ENCODE data around the gene C3orf20.

Gene C3orf20

GRCh38 chr3:14674841-14675240 is at the start of gene C3orf20:
C3orf20 (plus strand) TSS chr3:14675141; CDS start chr3:14682714, 7,573 bp downstream.
- no peak within 1 kb of the TSS for H3K4me3 ChIP-seq (ENCODE audit: low read depth, low read length)

- H3K4me3 ChIP-seq (ENCODE audit: low read depth, low read length) = no peak overlapping the region
Measured at GRCh38 chr3:14625443-14625842, 49.5 kb upstream of the C3orf20 start.

GRCh38 chr3:14627815-14628214 is 47.1 kb upstream of the C3orf20 start:
- no peak overlapping the region for H3K4me3 ChIP-seq (ENCODE audit: low read depth, low read length)

GRCh38 chr3:14628406-14628805 is 46.5 kb upstream of the C3orf20 start:
- H3K4me3 ChIP-seq (ENCODE audit: low read depth, low read length) = no peak overlapping the region

- no peak overlapping the region for H3K4me3 ChIP-seq (ENCODE audit: low read depth, low read length)
Measured at GRCh38 chr3:14630404-14631100, 44.4 kb upstream of the C3orf20 start.

- H3K4me3 ChIP-seq (ENCODE audit: low read depth, low read length) = no peak overlapping the region
Measured at GRCh38 chr3:14631101-14631497, 43.8 kb upstream of the C3orf20 start.

- H3K4me3 ChIP-seq (ENCODE audit: low read depth, low read length) = no peak overlapping the region
Measured at GRCh38 chr3:14631687-14632441, 43.1 kb upstream of the C3orf20 start.

- H3K4me3 ChIP-seq (ENCODE audit: low read depth, low read length) = no peak overlapping the region
Measured at GRCh38 chr3:14632442-14632930, 42.5 kb upstream of the C3orf20 start.

- H3K4me3 ChIP-seq (ENCODE audit: low read depth, low read length) = no peak overlapping the region
Measured at GRCh38 chr3:14633417-14633816, 41.5 kb upstream of the C3orf20 start.

GRCh38 chr3:14633819-14634424 is 41.0 kb upstream of the C3orf20 start:
- H3K4me3 ChIP-seq (ENCODE audit: low read depth, low read length) = no peak overlapping the region

GRCh38 chr3:14634763-14635400 is 40.1 kb upstream of the C3orf20 start:
- no peak overlapping the region for H3K4me3 ChIP-seq (ENCODE audit: low read depth, low read length)

GRCh38 chr3:14636496-14637087 is 38.3 kb upstream of the C3orf20 start:
- no peak overlapping the region for H3K4me3 ChIP-seq (ENCODE audit: low read depth, low read length)

GRCh38 chr3:14640157-14640562 is 34.8 kb upstream of the C3orf20 start:
- H3K4me3 ChIP-seq (ENCODE audit: low read depth, low read length) = no peak overlapping the region

- H3K4me3 ChIP-seq (ENCODE audit: low read depth, low read length) = no peak overlapping the region
Measured at GRCh38 chr3:14640734-14641133, 34.2 kb upstream of the C3orf20 start.

- no peak overlapping the region for H3K4me3 ChIP-seq (ENCODE audit: low read depth, low read length)
Measured at GRCh38 chr3:14641346-14641745, 33.6 kb upstream of the C3orf20 start.

- H3K4me3 ChIP-seq (ENCODE audit: low read depth, low read length) = no peak overlapping the region
Measured at GRCh38 chr3:14645453-14645852, 29.5 kb upstream of the C3orf20 start.

- H3K4me3 ChIP-seq (ENCODE audit: low read depth, low read length) = no peak overlapping the region
Measured at GRCh38 chr3:14646131-14646573, 28.8 kb upstream of the C3orf20 start.

GRCh38 chr3:14646589-14647413 is 28.1 kb upstream of the C3orf20 start:
- no peak overlapping the region for H3K4me3 ChIP-seq (ENCODE audit: low read depth, low read length)

GRCh38 chr3:14647976-14648955 is 26.7 kb upstream of the C3orf20 start:
- no peak overlapping the region for H3K4me3 ChIP-seq (ENCODE audit: low read depth, low read length)

Measured in iPS-11a (cell line).